ENCODE data around the gene SPOCK1.
A peak's percentile ranks its signal among the peaks of the same experiment; 100 is the strongest.

Gene SPOCK1

GRCh38 chr5:137441476-137441875 lies 57.6 kb downstream of the SPOCK1 start:
- DNase-seq (ENCODE audit: low read depth), result no peak

- DNase-seq (ENCODE audit: low read depth), result no peak
Observed at GRCh38 chr5:137440795-137441194, 58.3 kb downstream of the SPOCK1 start.

GRCh38 chr5:137439645-137440044 lies 59.5 kb downstream of the SPOCK1 start:
- no peak for DNase-seq (ENCODE audit: low read depth)

DNA sequence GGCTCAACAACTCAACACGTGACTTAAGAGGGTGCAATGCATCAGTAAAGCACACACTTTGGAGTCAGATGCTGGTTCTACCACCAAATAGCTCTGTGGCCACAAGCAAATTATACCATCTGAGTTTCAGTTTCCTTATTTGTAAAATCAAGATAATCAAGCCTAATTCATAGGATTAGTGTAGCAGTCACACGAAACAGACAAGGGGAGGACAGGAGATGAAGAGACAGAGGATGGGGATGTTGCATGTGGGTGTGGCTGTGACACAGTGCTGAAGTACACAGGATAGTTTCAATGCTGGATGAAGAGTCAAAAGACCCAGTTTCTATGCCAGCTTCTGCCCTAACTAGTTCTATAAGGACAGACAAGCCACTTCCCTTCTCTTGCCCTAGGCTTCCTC lies 60.2 kb downstream of the SPOCK1 start:
- no peak for DNase-seq (ENCODE audit: low read depth)

- no peak for DNase-seq (ENCODE audit: low read depth)
Observed at GRCh38 chr5:137437774-137438173, 61.4 kb downstream of the SPOCK1 start.

DNA sequence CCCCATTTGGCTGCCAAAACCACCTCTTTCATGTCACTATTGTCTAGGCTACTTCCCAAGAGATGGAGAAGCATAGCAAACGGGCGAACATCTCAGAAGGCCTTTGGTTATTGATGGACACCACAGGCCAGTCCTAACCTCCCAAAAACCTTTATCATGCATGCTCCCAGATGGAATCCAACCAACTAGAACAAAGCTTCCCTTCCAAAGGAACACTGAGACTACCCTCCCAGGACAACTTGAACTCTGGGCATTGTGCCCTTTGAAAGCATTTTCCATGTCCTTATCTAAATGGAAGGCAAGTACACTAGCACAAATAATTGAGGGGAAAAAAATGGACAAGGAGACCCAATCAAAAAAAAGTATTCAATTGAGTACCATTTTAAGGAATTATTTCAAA lies 65.6 kb downstream of the SPOCK1 start:
- DNase-seq (ENCODE audit: low read depth), result no peak

- DNase-seq (ENCODE audit: low read depth), result no peak
Observed at GRCh38 chr5:137432376-137432775, 66.8 kb downstream of the SPOCK1 start.

DNA sequence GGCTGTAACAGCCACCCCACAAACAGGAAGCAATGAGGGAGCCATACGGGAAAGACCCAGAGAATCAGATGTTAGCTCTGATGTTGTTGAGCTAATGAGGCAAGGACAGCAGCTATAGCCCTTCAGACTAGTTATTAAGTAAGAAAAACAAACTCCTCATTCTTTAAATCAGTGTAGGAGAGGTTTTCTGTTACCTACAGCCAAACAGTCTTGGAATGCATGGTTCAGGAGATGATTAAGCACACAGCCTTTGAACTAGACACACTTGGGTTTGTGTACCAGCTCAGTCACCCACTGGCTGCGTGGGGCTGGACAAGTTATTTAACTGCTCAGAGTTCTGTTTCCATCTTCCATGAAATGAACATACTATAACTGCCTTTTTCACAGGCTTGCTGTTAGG lies 68.1 kb downstream of the SPOCK1 start:
- DNase-seq (ENCODE audit: low read depth), result no peak

DNA sequence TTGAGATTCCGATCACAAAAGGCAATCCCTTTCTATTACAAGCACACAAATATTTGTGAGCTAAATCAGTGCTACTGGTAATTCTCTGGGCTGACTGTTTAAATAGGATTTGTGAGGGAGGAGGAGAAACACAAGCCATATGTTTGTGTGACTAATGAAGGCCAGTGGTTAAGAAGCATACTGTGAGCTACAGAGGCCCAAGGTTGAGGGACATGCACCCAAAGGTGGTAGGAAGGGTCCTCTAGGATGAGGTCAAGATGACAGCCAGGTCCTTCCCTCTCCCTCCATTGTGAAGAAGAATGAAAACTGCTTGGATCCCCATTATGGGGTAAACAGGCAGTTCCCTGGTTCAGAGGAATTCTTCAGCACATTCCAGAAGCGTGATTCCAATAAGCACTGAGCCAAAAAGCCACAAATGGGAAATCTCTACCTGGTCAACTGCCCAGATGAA lies 83.9 kb downstream of the SPOCK1 start:
- peak; percentile 78 for DNase-seq (ENCODE audit: low read depth)

DNA sequence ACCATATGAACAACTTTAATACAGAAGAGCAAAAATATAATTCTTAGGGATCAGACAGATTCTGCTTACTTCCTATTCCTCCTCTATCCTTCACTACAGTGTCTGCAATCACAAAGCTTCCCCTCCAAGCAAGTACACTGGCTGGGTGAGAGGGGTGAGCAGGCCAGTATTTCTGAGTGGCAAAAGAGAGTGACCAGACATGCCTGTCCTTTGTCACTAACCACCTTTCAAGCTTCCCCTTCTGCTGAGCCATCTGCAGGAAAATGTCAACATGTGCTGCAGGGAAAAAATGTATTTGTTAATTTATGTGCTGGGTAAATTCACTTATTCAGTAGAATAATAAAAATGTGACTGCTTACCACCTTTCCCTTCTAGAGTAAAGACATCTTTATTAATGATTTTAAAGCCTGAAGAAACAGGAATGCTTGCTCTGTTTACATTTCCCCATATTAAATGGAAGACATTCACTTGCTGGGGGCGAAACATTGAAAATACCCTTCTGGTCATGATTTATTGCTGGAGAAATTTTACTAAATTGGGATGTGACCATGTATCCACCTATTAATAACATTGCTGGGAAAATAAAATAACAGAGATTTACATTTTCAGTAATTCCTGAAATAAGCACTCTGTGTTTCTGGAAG lies 84.9 kb downstream of the SPOCK1 start:
- no peak for DNase-seq (ENCODE audit: low read depth)

- DNase-seq (ENCODE audit: low read depth), result no peak
Observed at GRCh38 chr5:137412136-137412535, 87.0 kb downstream of the SPOCK1 start.

GRCh38 chr5:137410234-137411010 lies 88.7 kb downstream of the SPOCK1 start:
- no peak for DNase-seq (ENCODE audit: low read depth)

DNA sequence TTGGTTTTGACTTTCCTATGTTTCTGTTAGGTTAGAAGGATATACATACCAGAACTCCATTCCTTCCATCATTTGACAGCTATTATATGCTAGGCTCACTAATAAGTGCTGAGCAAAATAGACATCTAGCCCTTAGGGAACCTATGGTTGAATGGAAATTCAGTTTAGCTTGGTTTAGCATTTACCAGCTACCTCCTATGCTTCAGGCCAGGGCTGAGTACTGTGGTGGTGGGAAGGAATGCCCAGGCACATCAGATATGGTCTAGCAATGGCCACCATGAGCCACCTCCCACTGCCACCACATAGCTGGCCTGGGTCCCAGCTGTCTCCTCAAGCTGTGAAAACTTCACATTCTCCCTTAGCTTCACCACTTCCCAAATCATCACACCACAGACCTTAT lies 89.4 kb downstream of the SPOCK1 start:
- DNase-seq (ENCODE audit: low read depth), result no peak

GRCh38 chr5:137407090-137407489 lies 92.0 kb downstream of the SPOCK1 start:
- DNase-seq (ENCODE audit: low read depth), result no peak

DNA sequence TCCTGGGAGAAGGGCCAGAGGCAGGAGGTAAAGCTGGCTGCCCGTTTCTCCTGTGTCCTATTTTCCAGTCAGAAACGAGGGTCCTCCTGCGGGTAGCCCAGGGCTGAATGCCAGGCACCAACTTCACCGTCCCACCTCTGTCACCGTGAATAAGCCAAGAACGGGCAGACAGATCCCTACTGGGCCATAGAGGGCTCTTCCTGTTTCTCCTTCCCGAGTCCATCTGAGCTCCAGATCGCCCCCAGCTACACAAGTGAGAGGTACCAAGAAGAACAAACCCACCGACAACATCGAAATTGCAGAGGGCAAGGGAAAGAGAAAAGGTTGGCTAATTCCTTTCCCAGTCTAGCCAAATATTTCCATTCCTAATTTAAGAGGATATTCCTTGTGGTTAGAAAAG lies 93.7 kb downstream of the SPOCK1 start:
- no peak for DNase-seq (ENCODE audit: low read depth)

GRCh38 chr5:137403869-137404268 lies 95.3 kb downstream of the SPOCK1 start:
- DNase-seq (ENCODE audit: low read depth), result no peak

GRCh38 chr5:137402436-137403187 lies 96.5 kb downstream of the SPOCK1 start:
- no peak for DNase-seq (ENCODE audit: low read depth)

DNA sequence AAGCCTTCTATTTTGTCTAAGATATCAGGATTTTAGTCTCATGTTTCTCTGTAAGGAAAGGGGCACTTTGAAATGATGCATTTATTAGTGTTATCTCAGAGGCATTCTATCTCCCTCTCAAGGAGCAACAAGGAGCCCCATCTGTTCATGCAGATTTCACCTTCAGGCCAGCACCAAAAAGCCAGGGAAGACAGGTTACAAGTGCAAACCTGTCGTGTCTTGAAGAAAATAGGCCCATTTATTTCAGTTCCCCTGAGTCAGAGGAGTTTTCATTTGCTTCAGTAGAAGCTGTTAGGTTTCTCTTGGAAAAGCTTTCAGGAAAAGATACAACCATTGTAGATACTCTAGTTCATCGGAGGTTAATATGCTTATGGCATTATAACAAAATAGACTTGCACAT lies 97.2 kb downstream of the SPOCK1 start:
- no peak for DNase-seq (ENCODE audit: low read depth)

DNA sequence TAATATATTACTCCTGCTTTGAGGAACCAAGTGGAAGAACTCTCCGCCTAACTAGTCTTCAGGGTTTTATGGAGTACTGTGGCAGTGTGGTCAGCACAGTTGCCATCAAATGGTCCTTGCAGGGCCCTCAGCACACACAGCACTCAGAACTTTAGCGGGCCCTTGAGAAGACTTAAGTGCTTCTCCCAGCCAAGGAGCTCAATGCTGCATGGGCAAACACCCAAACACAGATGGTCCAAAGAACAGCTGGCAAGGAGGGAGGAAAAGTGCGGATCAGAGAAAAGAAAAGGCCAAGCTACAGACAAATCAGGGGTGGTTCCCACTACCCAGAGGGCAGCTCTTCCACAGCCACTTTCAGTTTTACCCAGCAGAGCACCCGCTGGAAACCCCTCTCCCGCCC lies 98.6 kb downstream of the SPOCK1 start:
- DNase-seq (ENCODE audit: low read depth), result no peak

DNA sequence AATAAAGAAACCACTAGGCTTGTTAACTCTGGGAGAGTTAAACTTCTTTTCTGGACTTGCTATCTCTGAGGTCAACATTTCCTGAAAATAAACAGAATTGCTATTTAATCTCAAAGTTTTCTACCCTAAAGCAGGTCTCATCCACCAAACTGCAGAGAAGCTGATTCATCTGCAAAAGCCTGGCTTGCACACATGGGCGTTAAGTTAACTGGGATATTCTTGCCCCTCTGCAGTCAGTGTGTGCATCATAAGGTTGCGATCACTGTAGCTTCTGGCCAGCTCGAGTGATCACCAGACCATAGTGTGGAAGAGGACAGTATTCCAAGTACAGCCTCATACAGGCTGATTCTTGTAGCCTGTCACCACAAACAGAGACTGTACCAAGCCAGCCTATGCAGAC lies 99.2 kb downstream of the SPOCK1 start:
- no peak for DNase-seq (ENCODE audit: low read depth)

GRCh38 chr5:137398751-137399150 lies 100.4 kb downstream of the SPOCK1 start:
- no peak for DNase-seq (ENCODE audit: low read depth)

DNA sequence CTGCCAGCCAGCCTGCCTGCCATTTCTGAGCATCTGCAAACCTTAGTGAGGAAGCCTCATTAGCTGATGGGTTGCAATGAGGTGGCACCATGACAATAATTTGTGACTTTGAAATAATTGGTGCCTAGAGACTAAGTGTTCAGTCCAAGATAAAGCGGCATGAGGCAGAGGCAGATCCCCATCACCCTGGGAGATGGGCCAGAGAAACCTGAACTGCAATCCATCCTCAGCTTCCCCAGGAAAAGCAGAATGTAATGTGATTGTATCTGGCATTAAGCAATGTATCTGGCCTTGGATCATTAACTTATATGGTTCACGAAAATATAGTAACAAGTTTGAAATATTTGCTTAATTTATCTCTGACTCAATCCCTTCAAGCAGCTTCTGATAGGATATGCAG lies 101.0 kb downstream of the SPOCK1 start:
- DNase-seq (ENCODE audit: low read depth), result no peak

Data from ELR (cell line).